Activated CD8-positive, alpha-beta memory T cell treated with anti-CD3 and anti-CD28 coated beads, Interleukin-2, amount 50 U/mL, for 24 hours (primary cell): ENCODE data around the gene KCNQ2.
A peak's percentile ranks its signal among the peaks of the same experiment; 100 is the strongest.

Experiments
- DNase-seq: peaks from one replicate; pipeline ENCODE4 v3.0.0-alpha.2; 2020; ENCODE audit errors: extremely low read depth

KCNQ2 gene

DNA sequence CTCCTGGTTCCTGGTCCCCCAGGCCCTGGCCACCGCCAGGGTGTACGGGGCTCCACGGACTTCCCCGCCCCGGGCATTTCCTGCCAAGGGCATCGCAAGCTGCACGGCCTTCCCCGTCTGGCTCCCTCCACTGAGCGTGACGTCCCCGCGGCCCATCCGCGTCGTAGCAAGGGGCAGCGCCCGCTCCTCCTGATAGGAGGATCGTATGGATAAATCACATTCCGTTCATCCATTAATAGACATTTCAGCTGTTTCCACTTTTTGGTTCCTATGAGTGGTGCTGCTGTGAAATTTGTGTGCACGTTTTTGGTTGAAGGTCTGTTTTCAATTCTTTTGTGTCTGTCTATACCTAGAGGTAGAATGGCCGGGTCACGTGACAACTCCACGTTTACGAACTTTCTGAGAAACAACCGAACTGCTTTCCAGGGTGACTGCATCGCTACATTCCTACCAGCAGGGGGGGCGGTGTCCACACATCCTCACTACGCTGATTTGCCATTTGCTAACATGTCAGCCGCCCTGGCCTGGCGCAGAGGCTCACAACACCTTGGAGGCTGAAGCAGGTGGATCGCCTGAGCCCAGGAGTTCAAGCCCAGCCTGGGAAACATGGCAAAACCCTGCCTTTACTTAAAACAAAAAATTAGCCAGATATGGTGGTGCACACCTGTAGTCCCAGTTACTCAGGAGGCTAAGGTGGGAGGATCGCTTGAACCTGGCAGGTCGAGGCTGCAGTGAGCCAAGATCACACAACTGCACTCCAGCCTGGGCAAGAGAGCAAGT is 37.7 kb downstream of the KCNQ2 start:
- DNase-seq: peak; percentile 65

DNA sequence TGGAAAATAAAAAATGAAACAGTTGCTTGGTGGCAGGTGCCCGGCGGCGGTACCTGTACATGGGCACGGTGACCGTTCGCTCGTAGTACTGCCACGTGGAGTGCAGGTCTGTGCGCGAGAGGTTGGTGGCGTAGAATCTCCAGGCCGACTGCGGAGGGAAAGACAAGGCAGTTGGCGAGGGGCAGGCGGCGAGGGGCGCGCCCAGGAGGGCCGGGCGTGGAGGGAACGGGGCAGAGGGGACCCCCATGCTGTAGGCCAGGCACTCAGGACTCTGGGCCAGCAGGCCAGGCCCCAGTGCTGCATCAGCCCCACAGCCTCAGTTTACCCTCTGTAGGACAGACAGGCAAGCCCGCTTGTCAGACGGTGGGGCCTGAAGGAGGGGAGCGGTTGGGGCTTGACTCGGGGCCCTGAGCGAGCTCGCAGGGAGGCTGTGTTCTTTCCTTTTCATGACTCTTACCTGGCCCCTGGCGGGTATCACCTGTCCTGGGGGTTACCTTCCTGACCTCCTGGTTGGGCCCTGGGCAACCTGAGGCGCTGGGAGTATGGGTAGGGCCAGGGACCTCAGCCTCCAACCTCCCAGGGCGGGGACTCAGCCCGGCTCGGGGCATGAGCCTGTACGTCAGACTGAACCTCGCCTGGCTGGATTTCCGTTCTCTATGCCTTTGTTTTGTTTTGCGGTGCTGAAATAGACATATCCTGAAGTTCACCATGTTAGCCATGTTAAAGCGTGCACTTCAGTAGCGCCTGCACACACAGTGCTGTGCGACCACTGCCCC is 38.5 kb downstream of the KCNQ2 start:
- DNase-seq: no peak

DNA sequence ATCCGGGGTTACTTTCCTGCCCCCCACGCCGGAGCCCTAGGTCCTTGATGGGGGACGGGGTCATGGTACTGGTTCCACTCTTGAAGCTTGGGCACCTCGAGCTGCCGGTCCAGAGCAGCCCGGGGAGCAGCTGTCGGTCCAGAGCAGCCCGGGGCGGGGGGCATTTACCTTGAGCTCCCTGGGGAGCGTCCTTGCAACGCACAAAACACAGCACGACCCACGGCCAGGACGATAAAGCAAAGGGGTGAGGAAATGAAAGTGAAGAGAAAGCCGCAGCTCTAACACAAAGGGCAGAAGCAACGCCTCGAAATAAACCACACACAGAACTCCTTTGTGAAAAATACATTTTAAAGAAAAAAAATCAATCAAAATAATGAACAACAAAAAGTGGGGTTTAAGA is 39.1 kb downstream of the KCNQ2 start:
- DNase-seq: no peak

DNA sequence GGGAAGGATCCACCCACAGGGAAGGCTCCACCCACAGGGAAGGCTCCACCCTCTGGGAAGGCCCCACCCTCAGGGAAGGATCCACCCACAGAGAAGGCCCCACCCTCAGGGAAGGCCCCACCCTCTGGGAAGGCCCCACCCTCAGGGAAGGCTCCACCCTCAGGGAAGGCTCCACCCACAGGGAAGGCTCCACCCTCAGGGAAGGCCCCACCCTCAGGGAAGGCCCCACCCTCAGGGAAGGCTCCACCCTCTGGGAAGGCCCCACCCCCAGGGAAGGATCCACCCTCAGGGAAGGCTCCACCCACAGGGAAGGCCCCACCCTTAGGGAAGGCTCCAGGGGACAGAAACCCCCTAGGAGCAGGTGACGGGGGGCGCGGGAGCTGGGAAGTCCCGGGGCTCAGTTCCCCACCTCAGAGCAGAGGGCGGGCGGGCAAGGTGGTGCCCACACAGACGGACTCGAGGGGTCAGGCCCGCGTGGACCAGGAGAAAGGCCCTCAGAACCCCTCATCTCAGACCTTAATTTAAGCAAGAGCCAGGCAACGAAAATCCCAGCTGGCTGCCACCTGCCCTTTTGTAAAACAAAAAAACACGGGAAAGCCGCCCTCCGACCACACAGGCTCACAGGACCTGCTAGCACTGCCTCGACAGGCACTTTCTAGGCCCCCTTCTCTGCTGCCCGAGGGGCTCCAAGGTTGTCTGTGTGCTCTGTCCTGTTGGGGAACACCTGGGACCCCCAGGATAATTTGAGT is 39.7 kb downstream of the KCNQ2 start:
- DNase-seq: no peak

DNA sequence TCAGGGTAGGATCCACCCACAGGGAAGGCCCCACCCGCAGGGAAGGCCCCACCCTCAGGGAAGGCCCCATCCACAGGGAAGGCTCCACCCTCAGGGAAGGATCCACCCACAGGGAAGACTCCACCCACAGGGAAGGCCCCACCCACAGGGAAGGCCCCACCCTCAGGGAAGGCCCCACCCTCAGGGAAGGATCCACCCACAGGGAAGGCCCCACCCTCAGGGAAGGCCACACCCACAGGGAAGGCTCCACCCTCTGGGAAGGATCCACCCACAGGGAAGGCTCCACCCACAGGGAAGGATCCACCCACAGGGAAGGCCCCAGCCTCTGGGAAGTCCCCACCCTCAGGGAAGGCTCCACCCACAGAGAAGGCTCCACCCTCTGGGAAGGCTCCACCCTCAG is 40.5 kb downstream of the KCNQ2 start:
- no peak for DNase-seq

DNA sequence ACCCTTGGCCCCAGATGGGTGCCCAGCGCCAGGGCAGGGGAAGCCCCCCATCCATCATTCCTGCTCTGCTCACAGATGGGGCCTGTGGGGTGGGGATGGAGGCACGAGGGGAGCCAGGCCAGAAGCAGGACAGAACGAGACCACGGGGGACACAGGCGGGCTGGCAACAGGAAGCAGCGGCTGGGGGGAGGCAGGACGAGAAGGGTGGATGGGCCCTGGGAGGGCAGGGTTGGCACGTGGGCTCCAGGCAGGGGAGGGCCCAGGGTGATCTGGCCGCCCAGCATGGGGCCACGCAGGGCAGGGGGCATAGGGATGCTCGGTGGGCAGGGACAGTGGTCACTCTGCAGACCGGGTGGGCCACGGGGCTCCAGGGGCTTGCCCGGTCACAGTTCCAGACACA is 41.6 kb downstream of the KCNQ2 start:
- no peak for DNase-seq

DNA sequence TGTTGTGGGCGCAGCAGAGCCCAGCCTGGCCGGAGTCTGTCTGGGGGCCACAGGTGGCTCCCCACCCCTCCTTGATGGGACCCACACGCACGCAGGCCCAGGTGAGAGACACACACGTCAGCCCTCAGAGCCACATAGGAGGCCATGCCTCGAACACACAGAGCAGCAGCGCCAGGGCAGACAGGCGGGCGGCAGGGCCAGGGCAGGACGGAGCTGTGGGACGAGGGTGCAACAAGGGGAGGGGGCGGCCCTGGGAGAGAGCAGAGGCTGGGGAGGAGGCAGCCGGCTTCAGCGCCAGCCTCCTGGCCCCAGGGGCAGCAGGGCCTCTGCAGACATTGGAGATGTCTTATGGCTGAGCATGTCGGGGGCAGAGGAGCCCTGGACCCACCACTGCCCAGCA is 42.5 kb downstream of the KCNQ2 start:
- no peak for DNase-seq

DNA sequence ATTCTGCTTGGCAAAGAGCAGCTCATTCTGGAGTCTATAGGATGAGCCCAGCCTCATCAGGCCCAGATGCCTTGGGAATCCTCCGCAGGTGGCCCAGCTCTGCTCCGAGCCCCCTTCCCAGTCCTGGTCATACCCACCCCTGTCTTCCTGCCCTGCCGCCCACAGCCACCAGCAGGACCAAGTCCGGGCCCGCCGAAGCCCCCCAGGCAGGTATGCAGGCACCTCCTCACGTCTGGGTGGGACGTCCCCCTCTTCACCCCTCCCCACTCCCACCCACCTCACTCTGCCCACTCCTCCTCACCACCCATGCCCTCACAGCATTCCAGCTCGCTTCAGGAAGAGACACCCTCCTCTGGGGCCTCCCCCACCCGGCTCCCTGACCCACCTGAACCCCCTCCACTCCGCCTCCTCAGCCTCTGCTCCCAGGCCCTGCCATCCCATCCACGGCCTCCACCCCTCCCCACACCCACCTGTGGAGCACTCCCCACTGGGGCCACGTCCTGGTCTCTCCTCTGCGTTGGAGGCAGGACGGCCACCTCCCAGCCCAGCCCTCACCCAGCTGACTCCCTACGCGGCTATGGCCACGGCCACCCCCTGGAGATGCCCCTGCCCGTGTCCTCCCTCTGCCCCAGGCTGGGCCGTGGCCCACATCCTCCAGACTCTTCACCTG is 43.4 kb downstream of the KCNQ2 start:
- no peak for DNase-seq

DNA sequence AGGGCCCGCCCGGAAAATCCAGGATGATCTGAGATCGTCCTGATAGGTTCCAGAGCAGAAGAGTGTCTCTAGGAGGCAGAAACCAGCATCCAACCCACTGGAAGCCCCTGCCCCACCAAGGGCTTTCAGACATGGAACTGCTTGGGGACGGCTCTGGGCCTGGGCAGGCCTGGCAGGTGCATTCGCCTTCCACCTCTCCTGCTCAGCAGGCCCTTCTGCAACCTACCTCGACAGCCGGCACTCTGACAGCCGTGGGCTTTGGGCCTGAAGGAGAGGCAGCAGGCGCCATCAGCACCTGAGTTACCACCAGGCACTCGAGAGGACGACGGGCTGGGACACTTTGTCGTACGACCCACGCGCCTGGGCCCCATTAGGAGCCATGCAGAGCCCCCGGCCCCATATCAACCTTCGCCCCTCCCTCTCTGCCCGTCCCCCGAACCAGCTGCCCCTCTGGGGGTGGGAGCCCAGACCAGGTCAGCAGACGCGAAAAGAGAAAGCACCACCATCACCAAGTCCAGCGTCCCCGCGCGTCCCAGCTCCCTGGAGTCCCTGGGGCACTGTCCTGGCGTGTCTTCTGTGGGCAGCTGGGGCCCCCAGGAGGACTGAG is 44.6 kb downstream of the KCNQ2 start:
- DNase-seq: no peak

DNA sequence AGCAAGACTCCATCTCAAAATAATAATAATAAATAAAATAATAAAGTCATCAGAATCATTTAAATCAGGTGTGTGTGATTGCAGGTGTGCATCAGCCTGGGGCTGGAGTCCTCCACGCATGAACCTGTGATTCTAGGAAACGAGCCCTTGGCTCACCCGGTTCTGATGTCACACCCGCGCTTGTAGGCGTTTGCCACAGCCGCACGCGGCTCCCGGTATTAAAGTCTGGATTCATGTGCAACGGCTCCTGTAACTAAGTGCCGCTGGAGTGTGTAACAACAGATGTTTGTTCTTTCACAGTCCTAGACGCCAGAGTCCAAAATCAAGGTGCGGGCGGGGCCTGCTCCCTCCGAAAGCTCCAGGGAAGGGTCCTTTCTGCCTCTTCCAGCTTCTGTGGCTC is 45.2 kb downstream of the KCNQ2 start:
- DNase-seq: no peak

DNA sequence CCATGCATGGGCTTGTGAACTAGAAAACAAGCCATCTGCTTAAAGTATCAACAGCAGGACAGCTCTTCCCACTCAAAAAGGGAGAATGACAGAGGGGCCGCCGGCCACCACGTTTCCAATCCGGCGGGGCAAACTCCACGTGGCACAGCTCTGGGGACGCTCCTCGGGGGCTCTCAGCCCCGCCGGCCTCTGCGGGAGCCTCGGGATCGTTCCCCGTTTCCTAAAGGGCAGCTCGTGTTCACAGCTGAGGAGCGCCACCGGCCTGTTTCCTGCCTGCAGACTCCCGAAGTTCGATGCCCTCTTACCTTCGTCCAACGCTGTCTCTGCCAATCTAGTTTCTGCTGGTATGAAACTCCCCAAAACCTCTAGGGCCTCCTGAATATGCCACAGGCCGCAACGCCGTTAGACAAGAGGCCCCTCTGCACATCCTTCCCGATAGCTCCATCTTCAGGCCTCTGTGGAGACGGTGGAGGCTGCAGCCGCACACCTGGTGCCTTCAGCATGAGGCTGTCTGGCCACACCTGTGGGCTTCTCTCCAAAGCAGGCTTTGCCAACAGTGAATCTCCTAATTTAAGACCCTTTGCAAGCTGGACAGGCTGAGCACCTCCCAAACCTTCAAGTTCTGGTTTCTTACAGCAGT is 46.5 kb downstream of the KCNQ2 start:
- no peak for DNase-seq

DNA sequence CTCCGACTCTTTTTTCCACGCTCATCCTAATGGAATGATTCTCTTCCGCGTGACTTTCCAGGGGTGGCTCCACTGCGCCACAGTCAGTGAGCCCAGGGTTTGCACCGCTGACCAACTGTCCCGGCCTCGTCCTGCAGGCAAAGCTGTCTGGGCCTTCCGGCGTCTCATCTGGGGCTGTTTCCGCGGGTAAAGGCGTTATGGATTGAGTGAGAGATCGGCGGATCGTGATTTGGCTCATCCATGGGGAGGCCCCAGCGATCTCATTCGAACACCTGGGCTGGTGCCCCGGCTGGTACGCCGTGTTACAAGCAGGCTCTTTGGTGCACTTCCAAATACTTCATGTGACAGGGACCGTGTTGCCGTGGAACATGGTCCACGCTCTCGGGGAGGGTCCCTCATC is 47.8 kb downstream of the KCNQ2 start:
- DNase-seq: no peak

DNA sequence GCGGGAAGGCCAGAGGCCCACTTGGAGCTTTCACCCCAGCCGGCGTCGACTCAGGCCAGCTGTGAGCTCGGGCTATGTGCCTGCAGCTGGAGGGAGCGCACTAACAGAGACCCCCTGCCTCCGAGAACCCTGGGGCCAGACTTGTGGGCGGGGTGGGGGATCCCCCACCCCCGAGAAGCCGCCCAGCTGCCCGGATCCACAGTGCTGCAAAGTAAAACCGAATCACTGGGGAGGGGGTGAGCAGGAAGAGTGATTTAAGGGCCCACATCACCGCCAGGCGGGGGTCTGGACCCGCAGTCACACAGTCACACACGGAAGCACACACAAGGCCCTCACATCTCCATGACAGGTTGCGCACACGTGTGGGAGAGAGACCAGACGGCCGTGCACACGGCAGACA is 48.7 kb downstream of the KCNQ2 start:
- no peak for DNase-seq

DNA sequence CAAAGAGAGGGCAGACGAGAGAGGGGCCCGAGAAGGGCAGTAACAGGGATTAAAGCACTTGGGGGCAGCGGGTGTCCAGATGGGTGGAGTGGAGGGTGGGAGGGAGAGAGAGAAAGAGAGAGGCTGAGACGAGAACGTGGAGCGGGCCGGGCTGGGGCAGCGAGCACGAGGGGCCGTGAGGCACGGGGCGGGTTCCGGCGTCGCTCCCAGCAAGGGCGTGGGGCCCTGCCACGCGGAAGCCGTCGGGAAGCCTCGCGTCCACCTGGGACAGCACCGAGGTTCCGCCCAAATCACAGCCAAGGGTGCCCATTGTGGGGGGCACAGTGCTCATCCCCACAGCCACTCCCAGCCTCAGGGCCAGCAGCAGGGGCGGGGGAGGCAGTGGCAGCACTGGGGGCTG is 49.8 kb downstream of the KCNQ2 start:
- DNase-seq: no peak

DNA sequence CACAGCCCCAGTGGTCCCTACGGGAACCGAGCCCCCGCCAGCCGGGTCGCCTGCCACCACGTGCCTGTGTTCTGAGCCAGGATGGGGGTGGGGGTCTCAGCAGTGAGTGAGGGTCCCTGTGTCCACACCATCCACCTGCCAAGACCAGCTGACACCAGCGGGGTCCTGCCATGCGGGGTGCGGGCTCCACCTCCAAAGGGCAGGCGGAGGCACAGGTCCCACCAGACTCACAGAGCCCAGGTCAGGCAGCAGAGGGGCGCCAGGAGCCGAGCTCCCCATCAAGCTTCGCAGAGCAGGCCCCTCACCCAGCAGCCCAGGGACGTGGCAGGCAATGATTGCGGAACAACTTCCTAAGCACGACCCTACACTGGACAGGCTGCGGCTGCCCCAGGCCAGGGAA is 50.5 kb downstream of the KCNQ2 start:
- no peak for DNase-seq

DNA sequence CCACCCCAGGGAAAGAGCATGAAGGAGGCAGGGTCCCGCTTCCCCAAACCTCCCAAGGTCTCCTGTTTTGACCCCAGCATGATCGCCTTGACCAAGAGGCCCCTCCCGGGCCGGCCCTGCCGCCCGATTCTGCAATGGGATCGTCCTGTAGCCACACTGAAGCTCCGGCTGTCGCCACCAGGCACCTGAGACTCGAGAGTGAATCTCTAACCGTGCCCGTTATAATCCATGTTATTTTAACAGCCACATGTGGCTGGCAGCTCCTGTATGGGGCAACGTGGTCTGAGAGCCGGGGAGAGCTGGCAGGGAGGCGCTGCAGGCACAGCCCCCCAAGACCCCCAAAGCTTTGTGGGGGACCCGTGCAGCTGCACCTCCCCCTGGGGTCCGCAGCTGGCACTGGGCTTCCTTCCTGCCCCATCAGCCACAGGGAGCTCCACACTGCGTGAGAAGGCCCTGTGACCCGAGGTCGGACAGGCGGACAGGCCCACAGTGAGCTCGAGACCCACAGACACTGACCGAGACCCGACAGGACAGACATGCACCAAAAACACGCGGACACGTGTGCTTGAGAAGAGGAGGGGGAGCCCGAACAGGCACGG is 51.3 kb downstream of the KCNQ2 start:
- DNase-seq: no peak

DNA sequence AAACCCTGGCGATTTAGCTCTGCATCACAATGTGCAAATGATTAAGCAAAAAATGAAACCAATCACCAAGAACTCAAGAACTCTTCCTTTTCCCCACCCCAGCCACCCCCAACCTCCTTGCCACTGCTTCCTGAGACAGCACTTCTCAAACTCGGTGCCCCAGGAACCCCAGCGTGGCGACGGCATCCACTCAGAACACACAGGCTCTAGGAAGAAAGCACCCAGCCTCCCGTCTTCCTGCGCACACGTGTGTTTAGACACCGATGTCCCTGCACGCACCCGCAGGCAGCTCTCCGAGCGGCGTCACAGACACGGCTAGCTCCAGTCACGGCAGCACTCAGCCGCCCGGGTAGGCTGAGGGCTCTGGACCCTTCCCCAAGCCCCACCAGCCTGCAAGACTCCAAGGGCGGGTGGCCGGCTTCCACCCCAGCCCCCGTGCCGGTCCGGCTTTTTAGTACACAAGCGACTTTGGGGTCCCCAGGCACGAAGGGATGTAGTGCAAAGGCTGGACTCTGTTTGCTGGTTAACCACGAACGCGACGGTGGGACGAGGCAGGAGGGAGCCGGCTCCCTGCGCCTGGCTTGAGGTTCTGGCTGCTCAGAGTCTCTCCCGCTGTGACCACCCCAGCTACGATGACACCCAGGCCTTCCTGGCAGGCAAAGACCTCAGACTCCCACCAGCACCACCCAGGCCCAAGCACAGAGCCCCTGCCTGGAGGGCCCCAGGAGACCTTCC is 51.9 kb downstream of the KCNQ2 start:
- no peak for DNase-seq

DNA sequence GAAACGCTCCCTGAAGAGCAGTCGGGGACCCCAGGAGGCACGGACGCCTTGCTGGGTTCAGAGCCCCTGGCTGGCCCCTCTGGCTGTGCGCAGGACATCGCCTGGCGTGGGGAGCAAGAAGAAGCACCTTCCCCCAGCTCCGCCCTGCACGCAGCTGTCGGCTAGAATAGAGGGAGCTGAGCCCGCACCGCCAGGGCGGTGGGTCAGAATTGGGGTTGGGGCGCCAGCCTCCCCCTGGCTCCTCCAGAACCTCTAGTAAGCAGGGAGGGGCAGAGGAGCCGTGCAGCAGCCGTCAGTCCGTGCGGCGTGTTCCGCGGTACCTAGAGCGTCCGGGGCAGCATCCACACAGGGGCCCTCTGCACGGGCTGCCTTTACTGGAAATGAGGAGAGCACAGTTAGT is 53.2 kb downstream of the KCNQ2 start:
- no peak for DNase-seq

DNA sequence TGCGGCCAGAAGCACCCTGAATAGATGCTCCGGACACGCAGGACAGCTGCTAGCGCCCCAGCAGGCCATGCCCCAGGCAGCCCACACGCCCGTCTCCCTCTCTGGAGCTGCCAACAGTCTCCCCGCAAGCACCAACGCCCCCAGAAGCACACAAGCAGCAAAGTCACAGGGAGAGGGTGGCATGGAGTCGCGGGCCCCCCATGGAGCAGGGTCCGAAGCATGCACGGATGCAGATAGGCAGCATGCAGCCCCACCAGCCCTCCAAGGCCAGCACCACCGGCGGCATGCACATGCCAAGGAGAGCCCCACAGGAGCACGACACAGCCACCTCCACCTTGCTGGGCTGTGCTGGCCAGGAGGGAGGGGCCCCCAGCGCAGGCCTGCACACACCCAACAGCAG is 53.8 kb downstream of the KCNQ2 start:
- no peak for DNase-seq

DNA sequence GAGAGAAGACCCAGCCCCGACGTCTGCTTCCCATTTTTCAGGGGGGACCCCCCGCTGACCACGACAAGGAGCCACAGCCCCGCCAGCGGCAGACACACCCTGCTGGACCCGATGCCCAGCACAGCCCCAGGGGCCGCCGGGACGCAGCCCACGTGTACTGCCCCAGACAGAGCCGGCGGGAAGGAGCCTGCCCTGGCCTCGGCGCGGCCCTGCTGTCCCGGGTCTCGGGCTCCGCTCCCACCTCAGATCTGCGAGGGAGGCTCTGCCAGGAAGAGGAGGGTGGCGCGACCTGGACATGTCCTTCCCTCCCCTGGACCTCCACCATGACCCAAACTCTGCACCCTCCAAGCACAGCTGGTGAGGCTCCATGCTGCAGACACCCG is 54.7 kb downstream of the KCNQ2 start:
- no peak for DNase-seq
